H1 (cell line): Measurements from ENCODE around the gene UHRF1. TPM values are rescaled to one million over a fixed set of nuclear protein-coding genes. Genes with fewer than 3 reads are reported as not detected.

ENCODE experiments used
- CHD7 ChIP-seq: fragments of 300-600 bp; sonication (generic); IDR thresholded peaks from 2 replicates; pipeline ENCODE4 v1.7.1; 2012; ENCODE audit warnings: low read length, moderate library complexity, mild to moderate bottlenecking, inconsistent platforms; ENCODE audit not compliant: insufficient replicate concordance
- FOSL1 ChIP-seq: IDR thresholded peaks from 2 replicates; pipeline ENCODE4 v1.6.1; 2011; ENCODE audit warnings: mild to moderate bottlenecking, low read depth, low read length, moderate library complexity; ENCODE audit not compliant: insufficient read depth
- JUN ChIP-seq: IDR thresholded peaks from 2 replicates; pipeline ENCODE4 v1.6.1; 2011; ENCODE audit warnings: low read depth, mild to moderate bottlenecking, improper control_type of control experiment, low read length
- NRF1 ChIP-seq: IDR thresholded peaks from 2 replicates; pipeline ENCODE4 v1.6.1; 2011; ENCODE audit warnings: mild to moderate bottlenecking, low read depth, low read length, improper control_type of control experiment
- PHF8 ChIP-seq: fragments of 200-600 bp; sonication (generic); conservative IDR thresholded peaks from 2 replicates; pipeline ENCODE4 v1.7.1; 2012; ENCODE audit warnings: low read depth, mild to moderate bottlenecking, inconsistent platforms, low read length, moderate library complexity
- POU5F1 ChIP-seq: IDR thresholded peaks from 2 replicates; pipeline ENCODE4 v1.6.1; 2011; ENCODE audit warnings: low read depth, mild to moderate bottlenecking, low read length, moderate library complexity
- RXRA ChIP-seq: IDR thresholded peaks from 2 replicates; pipeline ENCODE4 v1.6.1; 2011; ENCODE audit warnings: low read depth, mild to moderate bottlenecking, low read length, moderate library complexity; ENCODE audit not compliant: insufficient read depth
- SIN3A ChIP-seq, 2 experiments: IDR thresholded peaks in 1 of 2; conservative IDR thresholded peaks in 1 of 2; 2 replicates each; pipeline ENCODE4 v1.6.1; 2011 to 2012; ENCODE audit warnings: low read length in 2 of 2, improper control_type of control experiment in 1 of 2, low read depth in 1 of 2, mild to moderate bottlenecking in 1 of 2
- TAF7 ChIP-seq: optimal IDR thresholded peaks from 2 replicates; pipeline ENCODE3; 2011; ENCODE audit warnings: low read depth, mild to moderate bottlenecking, inconsistent platforms, low read length, moderate library complexity, borderline replicate concordance
- TBP ChIP-seq: IDR thresholded peaks from 2 replicates; pipeline ENCODE4 v1.6.1; 2011; ENCODE audit warnings: low read depth, low read length, improper control_type of control experiment
- polyA plus RNA-seq, 7 experiments: library from polyadenylated mRNA; depleted of rRNA in 3 of 7; stranded (reverse) in 5 of 7; unstranded in 2 of 7; fragments of >200 nt in 5 of 7; fragments of 200-250 nt in 2 of 7; gene quantifications; 1 replicate in 5 of 7; 2 replicates in 1 of 7; 4 replicates in 1 of 7; pipeline versions ENCODE4 v1.2.1 to v1.2.3, GENCODE V29; 2011 to 2013; ENCODE audit warnings: missing spikeins in 2 of 7, mixed read lengths in 2 of 7
- total RNA-seq: library from RNA; stranded (reverse); fragmentation: NEBNext Ultra II Directional; extraction: Animal tissue kit (Norgen Biotek cat#: 25700); gene quantifications from 2 replicates; pipeline ENCODE4 v1.2.1, GENCODE V29; 2021

UHRF1 gene
- total and polyA plus RNA-seq, 2 of the 8 experiments (the other 6 are each of a cell fraction or from before 2014, with no cell fraction given): 14.7 to 65.8 TPM

GRCh38 chr19:4968462-4969291 lies 59.4 kb downstream of the UHRF1 start, which contains the start of gene KDM4B (continued):
- TF ChIP-seq CHD7 (no peak), FOSL1 (no peak), POU5F1 (no peak), TAF7 (no peak), NRF1 (no peak), TBP (peak; percentile 96), SIN3A (conservative IDR thresholded peaks at IDR 0.05 in 1 of 2, IDR thresholded peaks at IDR 0.05 in 1 of 2; ENCODE audit: low read depth in 1 of 2, low read length in 2 of 2) (no peak; a peak in 1 of 4 replicates), JUN (no peak), RXRA (no peak), PHF8 (no peak; the same call in 1 of the 2 replicates)
